ENCODE measurements around the gene SENP2.

DNA sequence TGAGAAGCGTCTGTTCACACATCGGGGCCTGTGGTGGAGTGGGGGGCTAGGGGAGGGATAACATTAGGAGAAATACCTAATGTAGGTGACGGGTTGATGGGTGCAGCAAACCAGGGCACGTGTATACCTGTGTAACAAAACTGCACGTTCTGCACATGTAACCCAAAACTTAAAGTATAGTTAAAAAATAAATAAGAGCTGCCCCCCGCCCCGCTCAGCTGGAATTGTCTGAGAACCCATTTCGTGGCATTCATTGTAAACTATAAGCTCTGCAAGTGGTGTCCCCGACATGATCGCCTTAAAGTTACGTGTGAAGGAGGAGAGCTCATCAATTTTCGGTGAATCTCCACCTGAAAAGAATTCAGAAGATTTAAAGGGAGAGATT, 26.4 kb upstream of the SENP2 start:
- TF ChIP-seq, protein P1, sequence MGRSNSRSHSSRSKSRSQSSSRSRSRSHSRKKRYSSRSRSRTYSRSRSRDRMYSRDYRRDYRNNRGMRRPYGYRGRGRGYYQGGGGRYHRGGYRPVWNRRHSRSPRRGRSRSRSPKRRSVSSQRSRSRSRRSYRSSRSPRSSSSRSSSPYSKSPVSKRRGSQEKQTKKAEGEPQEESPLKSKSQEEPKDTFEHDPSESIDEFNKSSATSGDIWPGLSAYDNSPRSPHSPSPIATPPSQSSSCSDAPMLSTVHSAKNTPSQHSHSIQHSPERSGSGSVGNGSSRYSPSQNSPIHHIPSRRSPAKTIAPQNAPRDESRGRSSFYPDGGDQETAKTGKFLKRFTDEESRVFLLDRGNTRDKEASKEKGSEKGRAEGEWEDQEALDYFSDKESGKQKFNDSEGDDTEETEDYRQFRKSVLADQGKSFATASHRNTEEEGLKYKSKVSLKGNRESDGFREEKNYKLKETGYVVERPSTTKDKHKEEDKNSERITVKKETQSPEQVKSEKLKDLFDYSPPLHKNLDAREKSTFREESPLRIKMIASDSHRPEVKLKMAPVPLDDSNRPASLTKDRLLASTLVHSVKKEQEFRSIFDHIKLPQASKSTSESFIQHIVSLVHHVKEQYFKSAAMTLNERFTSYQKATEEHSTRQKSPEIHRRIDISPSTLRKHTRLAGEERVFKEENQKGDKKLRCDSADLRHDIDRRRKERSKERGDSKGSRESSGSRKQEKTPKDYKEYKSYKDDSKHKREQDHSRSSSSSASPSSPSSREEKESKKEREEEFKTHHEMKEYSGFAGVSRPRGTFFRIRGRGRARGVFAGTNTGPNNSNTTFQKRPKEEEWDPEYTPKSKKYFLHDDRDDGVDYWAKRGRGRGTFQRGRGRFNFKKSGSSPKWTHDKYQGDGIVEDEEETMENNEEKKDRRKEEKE (IDR thresholded peaks at IDR 0.05) = no peak
- TF ChIP-seq, protein P2, sequence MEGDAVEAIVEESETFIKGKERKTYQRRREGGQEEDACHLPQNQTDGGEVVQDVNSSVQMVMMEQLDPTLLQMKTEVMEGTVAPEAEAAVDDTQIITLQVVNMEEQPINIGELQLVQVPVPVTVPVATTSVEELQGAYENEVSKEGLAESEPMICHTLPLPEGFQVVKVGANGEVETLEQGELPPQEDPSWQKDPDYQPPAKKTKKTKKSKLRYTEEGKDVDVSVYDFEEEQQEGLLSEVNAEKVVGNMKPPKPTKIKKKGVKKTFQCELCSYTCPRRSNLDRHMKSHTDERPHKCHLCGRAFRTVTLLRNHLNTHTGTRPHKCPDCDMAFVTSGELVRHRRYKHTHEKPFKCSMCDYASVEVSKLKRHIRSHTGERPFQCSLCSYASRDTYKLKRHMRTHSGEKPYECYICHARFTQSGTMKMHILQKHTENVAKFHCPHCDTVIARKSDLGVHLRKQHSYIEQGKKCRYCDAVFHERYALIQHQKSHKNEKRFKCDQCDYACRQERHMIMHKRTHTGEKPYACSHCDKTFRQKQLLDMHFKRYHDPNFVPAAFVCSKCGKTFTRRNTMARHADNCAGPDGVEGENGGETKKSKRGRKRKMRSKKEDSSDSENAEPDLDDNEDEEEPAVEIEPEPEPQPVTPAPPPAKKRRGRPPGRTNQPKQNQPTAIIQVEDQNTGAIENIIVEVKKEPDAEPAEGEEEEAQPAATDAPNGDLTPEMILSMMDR (IDR thresholded peaks at IDR 0.05 in 2 of 3, conservative IDR thresholded peaks at IDR 0.05 in 1 of 3; ENCODE audit: control insufficient read depth in 2 of 3, extremely low read depth in 1 of 3, insufficient read depth in 1 of 3, low read depth in 3 of 3, low read length in 3 of 3) = no peak
- TF ChIP-seq EP300 (IDR thresholded peaks at IDR 0.05; ENCODE audit: borderline replicate concordance in 1 of 2, control insufficient read depth in 1 of 2, low read depth in 2 of 2, low read length in 2 of 2) = no peak
- no peak for TF ChIP-seq EZH2 (IDR thresholded peaks at IDR 0.05; ENCODE audit: borderline replicate concordance, control insufficient read depth, low read depth, low read length)
- TF ChIP-seq BRCA1 (IDR thresholded peaks at IDR 0.05; ENCODE audit: low read depth, low read length) = no peak
- TF ChIP-seq RAD21 (IDR thresholded peaks at IDR 0.05; ENCODE audit: insufficient read depth, low read depth, low read length) = no peak
- TF ChIP-seq, protein P3, sequence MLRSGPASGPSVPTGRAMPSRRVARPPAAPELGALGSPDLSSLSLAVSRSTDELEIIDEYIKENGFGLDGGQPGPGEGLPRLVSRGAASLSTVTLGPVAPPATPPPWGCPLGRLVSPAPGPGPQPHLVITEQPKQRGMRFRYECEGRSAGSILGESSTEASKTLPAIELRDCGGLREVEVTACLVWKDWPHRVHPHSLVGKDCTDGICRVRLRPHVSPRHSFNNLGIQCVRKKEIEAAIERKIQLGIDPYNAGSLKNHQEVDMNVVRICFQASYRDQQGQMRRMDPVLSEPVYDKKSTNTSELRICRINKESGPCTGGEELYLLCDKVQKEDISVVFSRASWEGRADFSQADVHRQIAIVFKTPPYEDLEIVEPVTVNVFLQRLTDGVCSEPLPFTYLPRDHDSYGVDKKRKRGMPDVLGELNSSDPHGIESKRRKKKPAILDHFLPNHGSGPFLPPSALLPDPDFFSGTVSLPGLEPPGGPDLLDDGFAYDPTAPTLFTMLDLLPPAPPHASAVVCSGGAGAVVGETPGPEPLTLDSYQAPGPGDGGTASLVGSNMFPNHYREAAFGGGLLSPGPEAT (IDR thresholded peaks at IDR 0.05; ENCODE audit: low read depth) = no peak
- no peak for TF ChIP-seq MTA3 (IDR thresholded peaks at IDR 0.05; ENCODE audit: borderline replicate concordance, low read length)
- TF ChIP-seq ESRRA (IDR thresholded peaks at IDR 0.05; ENCODE audit: low read length) = no peak

All from GM12878 (cell line).